K562 (cell line): ENCODE data around the gene BAK1. TPM values are rescaled to one million over a fixed set of nuclear protein-coding genes. Genes with fewer than 3 reads are reported as not detected.

ENCODE experiments used
- ADNP ChIP-seq: fragments of 200-800 bp; sonication (Bioruptor generic); IDR thresholded peaks from 2 replicates; pipeline ENCODE4 v1.6.1; 2016; ENCODE audit warnings: missing genetic modification characterization, missing compliant biosample characterization
- ATF3 ChIP-seq, 2 experiments: fragments of 450-650 bp in 1 of 2; sonication (generic) in 1 of 2; formaldehyde crosslinking in 1 of 2; IDR thresholded peaks in 1 of 2; conservative IDR thresholded peaks in 1 of 2; 2 replicates each; pipeline versions ENCODE4 v1.6.1 to v1.8.1; 2016 to 2023; ENCODE audit warnings: mild to moderate bottlenecking in 2 of 2, moderate library complexity in 2 of 2, inconsistent platforms in 1 of 2, missing genetic modification reagents in 1 of 2
- ATF7 ChIP-seq: fragments of 450-650 bp; IDR thresholded peaks from 2 replicates; pipeline ENCODE4 v1.7.1; 2014; ENCODE audit warnings: mild to moderate bottlenecking, moderate library complexity
- BCOR ChIP-seq: fragments of 450-650 bp; IDR thresholded peaks from 2 replicates; pipeline ENCODE4 v1.6.1; 2016
- CBX2 ChIP-seq: fragments of 200-600 bp; sonication (generic); IDR thresholded peaks from one replicate; pipeline ENCODE4 v1.6.1; 2012; ENCODE audit warnings: mild to moderate bottlenecking, low read length, inconsistent platforms; ENCODE audit not compliant: insufficient read depth, poor library complexity, severe bottlenecking
- CTBP1 ChIP-seq: fragments of 450-650 bp; IDR thresholded peaks from 2 replicates; pipeline ENCODE4 v1.6.1; 2016; ENCODE audit warnings: borderline replicate concordance
- EGR1 ChIP-seq: fragments of 450-650 bp; conservative IDR thresholded peaks from 2 replicates; pipeline ENCODE4 v1.6.1; 2017; ENCODE audit warnings: mild to moderate bottlenecking
- ESRRA ChIP-seq: fragments of 450-650 bp; IDR thresholded peaks from 2 replicates; pipeline ENCODE4 v1.6.1; 2014; ENCODE audit warnings: low read depth, mild to moderate bottlenecking, moderate library complexity, borderline replicate concordance
- ESRRB ChIP-seq: fragments of 250-450 bp; sonication (Bioruptor Pico); IDR thresholded peaks from 2 replicates; pipeline ENCODE4 v1.5.0; 2020; ENCODE audit warnings: mild to moderate bottlenecking, moderate library complexity, borderline replicate concordance
- GTF3C2 ChIP-seq: IDR thresholded peaks from 3 replicates; pipeline ENCODE4 v1.6.1; 2011; ENCODE audit warnings: borderline replicate concordance, mild to moderate bottlenecking, moderate library complexity; ENCODE audit not compliant: insufficient read length; ENCODE audit errors: extremely low read depth
- JUND ChIP-seq, 2 experiments: IDR thresholded peaks; 2 replicates in 1 of 2; 3 replicates in 1 of 2; pipeline ENCODE4 v1.6.1; 2011; ENCODE audit warnings: borderline replicate concordance in 2 of 2, low read depth in 2 of 2, low read length in 2 of 2, improper control_type of control experiment in 1 of 2, missing biosample characterization in 1 of 2, missing genetic modification characterization in 1 of 2, missing genetic modification reagents in 1 of 2
- NFE2 ChIP-seq: IDR thresholded peaks from 2 replicates; pipeline ENCODE4 v1.6.1; 2014; ENCODE audit warnings: antibody characterized with exemption, low read depth
- PTBP1 ChIP-seq: fragments of 200-400 bp; formaldehyde crosslinking; IDR thresholded peaks from 2 replicates; pipeline ENCODE4 v1.6.1; 2017; ENCODE audit warnings: low read depth, low read length
- RBBP5 ChIP-seq: fragments of 200-600 bp; sonication (generic); IDR thresholded peaks from 2 replicates; pipeline ENCODE4 v1.6.1; 2012; ENCODE audit warnings: borderline replicate concordance, mild to moderate bottlenecking, low read length, control low read depth, inconsistent platforms; ENCODE audit not compliant: insufficient read depth, poor library complexity, severe bottlenecking
- SMAD4 ChIP-seq: fragments of 250-450 bp; sonication (Bioruptor Pico); conservative IDR thresholded peaks from 2 replicates; pipeline ENCODE4 v1.8.0; 2021; ENCODE audit warnings: inconsistent platforms, mild to moderate bottlenecking, moderate library complexity
- YBX1 ChIP-seq: fragments of 450-650 bp; IDR thresholded peaks from 2 replicates; pipeline ENCODE4 v1.7.1; 2016; ENCODE audit warnings: mild to moderate bottlenecking
- ZBTB5 ChIP-seq: fragments of 450-650 bp; IDR thresholded peaks from 2 replicates; pipeline ENCODE4 v1.6.1; 2017; ENCODE audit warnings: antibody characterized with exemption
- ZC3H4 ChIP-seq: sonication (generic); formaldehyde crosslinking; IDR thresholded peaks from 2 replicates; pipeline ENCODE4 v1.9.0; 2021; ENCODE audit warnings: missing genetic modification reagents, borderline replicate concordance
- ZEB2 ChIP-seq: fragments of 450-650 bp; IDR thresholded peaks from 2 replicates; pipeline ENCODE4 v1.6.1; 2016
- ZNF324 ChIP-seq: fragments of 250-450 bp; sonication (Bioruptor Pico); IDR thresholded peaks from 2 replicates; pipeline ENCODE4 v1.4.0; 2020; ENCODE audit warnings: mild to moderate bottlenecking
- ZNF445 ChIP-seq: fragments of 250-450 bp; sonication (Bioruptor Pico); IDR thresholded peaks from 2 replicates; pipeline ENCODE4 v1.4.0; 2020; ENCODE audit warnings: low read depth, mild to moderate bottlenecking, moderate library complexity
- ZNF668 ChIP-seq: fragments of 250-450 bp; sonication (Bioruptor Pico); IDR thresholded peaks from 2 replicates; pipeline ENCODE4 v1.8.0; 2022; ENCODE audit warnings: mild to moderate bottlenecking, inconsistent platforms
- polyA plus RNA-seq, 8 experiments: library from polyadenylated mRNA; depleted of rRNA in 4 of 8; stranded (reverse) in 5 of 8; unstranded in 3 of 8; fragments of >200 nt; fragmentation: Nextera tagmentation in 2 of 8; fragmentation: Illumina TruSeq in 1 of 8; extraction: Ambion mirVana in 2 of 8; extraction: Trizol in 1 of 8; gene quantifications; 2 replicates each; pipeline versions ENCODE4 v1.2.1 to v1.2.3, GENCODE V29; 2011 to 2014; ENCODE audit warnings: inconsistent platforms in 1 of 8, missing spikeins in 1 of 8
- total RNA-seq, 7 experiments: library from RNA; depleted of rRNA in 6 of 7; stranded (reverse); fragments of >200 nt in 6 of 7; fragmentation: Illumina TruSeq in 2 of 7; extraction: Trizol in 2 of 7; gene quantifications; 2 replicates each; pipeline versions ENCODE4 v1.2.1 to v1.2.3, GENCODE V29; 2011 to 2021; ENCODE audit warnings: low replicate concordance in 1 of 7

BAK1 gene
- total and polyA plus RNA-seq, 9 of the 15 experiments (the other 6 are each of a cell fraction or from before 2014, with no cell fraction given) = 5.4 to 30.7 (median 18.9) TPM

GRCh38 chr6:33589731-33590530 lies 9.9 kb upstream of the BAK1 start (continued):
- TF ChIP-seq GTF3C2 = no peak
- TF ChIP-seq JUND (IDR thresholded peaks at IDR 0.05; ENCODE audit: borderline replicate concordance, low read depth, low read length) = peak; percentile 92
- TF ChIP-seq JUND (tag; IDR thresholded peaks at IDR 0.05; ENCODE audit: borderline replicate concordance, low read depth, low read length) = peak; percentile 62; the same call in 2 of the 3 replicates
- TF ChIP-seq BCOR = no peak
- no peak for TF ChIP-seq PTBP1
- TF ChIP-seq ZNF668 (CRISPR knock-in tag) = no peak
- no peak for TF ChIP-seq ZC3H4 (CRISPR knock-in tag)
- TF ChIP-seq ATF7 = peak; percentile 35; the same call in 1 of the 2 replicates
- no peak for TF ChIP-seq RBBP5
- no peak for TF ChIP-seq ZBTB5
- TF ChIP-seq ESRRB = no peak
- TF ChIP-seq NFE2 = peak; percentile 10; the same call in 1 of the 2 replicates
- no peak for TF ChIP-seq ESRRA
- no peak for TF ChIP-seq ADNP (tag)
- peak; percentile 47; the same call in 1 of the 2 replicates for TF ChIP-seq CTBP1
- TF ChIP-seq ZNF445 (CRISPR knock-in tag) = no peak
- no peak for TF ChIP-seq YBX1
- TF ChIP-seq SMAD4 = 0 out of 2 replicates have a peak, but pooled peaks have one; percentile 33
- TF ChIP-seq ZEB2 = peak; percentile 84
- TF ChIP-seq ATF3 (IDR thresholded peaks at IDR 0.05) = peak; percentile 94
- TF ChIP-seq ATF3 (CRISPR knock-in tag; conservative IDR thresholded peaks at IDR 0.05) = no peak
- TF ChIP-seq CBX2 = no peak
- TF ChIP-seq EGR1 = peak; percentile 72
- no peak for TF ChIP-seq ZNF324 (CRISPR knock-in tag)
